LNCAP (cell line): ENCODE results near the gene CAPN10.

Experiments used
- TF ChIP-seq, protein P1 (sequence below): fragments of 450-650 bp; IDR thresholded peaks from 2 replicates; pipeline ENCODE4 v1.5.1; 2017; ENCODE audit warnings: mild to moderate bottlenecking

Gene CAPN10

GRCh38 chr2:240571314-240571973, 15.1 kb upstream of the CAPN10 start:
- TF ChIP-seq, protein P1, sequence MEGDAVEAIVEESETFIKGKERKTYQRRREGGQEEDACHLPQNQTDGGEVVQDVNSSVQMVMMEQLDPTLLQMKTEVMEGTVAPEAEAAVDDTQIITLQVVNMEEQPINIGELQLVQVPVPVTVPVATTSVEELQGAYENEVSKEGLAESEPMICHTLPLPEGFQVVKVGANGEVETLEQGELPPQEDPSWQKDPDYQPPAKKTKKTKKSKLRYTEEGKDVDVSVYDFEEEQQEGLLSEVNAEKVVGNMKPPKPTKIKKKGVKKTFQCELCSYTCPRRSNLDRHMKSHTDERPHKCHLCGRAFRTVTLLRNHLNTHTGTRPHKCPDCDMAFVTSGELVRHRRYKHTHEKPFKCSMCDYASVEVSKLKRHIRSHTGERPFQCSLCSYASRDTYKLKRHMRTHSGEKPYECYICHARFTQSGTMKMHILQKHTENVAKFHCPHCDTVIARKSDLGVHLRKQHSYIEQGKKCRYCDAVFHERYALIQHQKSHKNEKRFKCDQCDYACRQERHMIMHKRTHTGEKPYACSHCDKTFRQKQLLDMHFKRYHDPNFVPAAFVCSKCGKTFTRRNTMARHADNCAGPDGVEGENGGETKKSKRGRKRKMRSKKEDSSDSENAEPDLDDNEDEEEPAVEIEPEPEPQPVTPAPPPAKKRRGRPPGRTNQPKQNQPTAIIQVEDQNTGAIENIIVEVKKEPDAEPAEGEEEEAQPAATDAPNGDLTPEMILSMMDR, result no peak

DNA sequence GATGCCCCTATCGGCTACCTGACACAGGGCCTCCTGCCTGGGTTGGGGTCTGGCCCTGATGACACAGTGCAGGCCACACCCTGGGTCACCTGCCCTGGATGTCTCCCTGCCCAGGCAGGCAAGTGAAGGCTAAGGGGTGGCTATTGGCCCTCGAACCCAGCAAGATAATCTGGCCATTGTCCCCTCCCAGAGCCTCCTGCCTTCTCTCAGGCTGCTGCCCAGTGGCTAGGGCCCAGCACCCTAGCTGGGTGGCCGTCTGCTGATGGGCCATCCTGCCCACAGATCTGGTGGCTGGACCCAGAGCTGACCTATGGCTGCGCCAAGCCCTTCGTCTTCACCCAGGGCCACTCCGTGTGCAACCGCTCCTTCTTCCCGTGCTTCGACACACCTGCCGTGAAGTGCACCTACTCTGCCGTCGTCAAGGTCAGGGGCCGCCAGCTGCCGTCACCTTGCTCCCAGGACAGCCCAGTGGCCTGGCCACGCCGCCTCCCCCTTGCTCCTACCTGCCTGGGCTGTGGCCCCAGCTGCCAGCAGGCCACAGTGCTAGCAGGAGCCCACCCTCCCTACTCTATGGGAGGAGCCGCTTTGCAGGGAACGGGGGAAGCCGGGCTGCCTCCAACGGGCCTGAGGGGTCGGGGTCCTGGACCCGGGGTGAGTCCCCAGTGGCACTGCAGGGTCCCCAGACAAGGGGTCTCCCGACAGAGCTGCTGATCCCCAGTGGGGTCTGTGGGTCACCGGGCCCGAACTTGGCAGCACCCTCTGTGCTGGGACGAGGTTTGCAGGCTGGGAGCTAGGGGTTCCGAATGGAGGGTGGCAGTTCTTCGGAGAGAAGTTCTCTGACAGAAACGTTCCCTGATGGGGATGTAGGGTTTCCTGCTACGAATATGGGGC, 14.1 kb upstream of the CAPN10 start:
- TF ChIP-seq, protein P1, result no peak

DNA sequence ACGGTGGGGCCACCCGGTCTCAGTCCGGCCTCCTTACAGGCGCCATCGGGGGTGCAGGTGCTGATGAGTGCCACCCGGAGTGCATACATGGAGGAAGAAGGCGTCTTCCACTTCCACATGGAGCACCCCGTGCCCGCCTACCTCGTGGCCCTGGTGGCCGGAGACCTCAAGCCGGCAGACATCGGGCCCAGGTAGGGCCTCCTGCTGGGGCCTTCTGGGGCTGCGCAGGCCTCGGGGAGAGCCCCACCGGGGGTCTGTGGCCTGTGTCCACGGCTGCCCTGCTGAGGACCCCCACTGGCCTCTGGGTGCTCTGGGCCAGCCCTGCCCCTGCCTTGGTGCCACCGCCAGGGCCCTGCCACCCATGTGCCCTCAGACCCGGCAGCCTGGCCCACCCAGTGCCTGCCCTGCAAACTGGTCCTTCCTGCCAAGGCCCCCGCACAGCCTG, 13.4 kb upstream of the CAPN10 start:
- TF ChIP-seq, protein P1, result no peak

DNA sequence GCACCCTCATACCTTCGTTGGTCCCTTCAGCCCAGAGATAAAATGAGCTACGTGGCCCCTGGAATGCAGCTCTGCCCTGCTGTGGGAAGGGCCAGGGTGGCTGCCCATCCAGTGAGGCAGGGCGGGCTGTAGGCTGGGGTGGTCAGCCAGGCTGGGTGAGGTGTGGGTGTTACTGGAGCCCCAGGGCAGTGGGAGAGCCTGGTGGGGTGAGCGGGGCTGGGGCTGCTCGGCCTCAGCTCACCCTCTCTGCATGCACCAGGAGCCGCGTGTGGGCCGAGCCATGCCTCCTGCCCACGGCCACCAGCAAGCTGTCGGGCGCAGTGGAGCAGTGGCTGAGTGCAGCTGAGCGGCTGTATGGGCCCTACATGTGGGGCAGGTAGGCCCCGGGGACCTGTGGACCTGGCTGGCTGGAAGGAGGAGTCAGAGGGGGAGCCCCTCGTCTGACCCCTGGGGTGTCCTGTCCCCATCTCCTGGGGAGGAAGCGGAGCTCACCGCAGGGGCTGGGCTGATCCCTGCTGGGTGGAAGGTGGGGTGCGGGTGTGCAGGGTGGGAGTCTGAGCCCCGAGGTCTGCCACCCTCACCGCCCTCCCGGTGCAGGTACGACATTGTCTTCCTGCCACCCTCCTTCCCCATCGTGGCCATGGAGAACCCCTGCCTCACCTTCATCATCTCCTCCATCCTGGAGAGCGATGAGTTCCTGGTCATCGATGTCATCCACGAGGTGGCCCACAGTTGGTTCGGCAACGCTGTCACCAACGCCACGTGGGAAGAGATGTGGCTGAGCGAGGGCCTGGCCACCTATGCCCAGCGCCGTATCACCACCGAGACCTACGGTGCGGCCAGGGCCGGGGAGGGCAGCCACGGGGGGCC, 12.8 kb upstream of the CAPN10 start:
- TF ChIP-seq, protein P1, result no peak

GRCh38 chr2:240574386-240575100, 12.0 kb upstream of the CAPN10 start:
- TF ChIP-seq, protein P1, result no peak

- TF ChIP-seq, protein P1, result no peak
Observed at GRCh38 chr2:240575101-240575965, 11.2 kb upstream of the CAPN10 start.
